ENCODE data around the gene TFF3. TPM values are rescaled to one million over a fixed set of nuclear protein-coding genes. Genes with fewer than 3 reads are reported as not detected.

The TFF3 gene
- total RNA-seq, 4 donors from 2014 or later: 0.64 to 4.7 (median 0.89) TPM

DNA sequence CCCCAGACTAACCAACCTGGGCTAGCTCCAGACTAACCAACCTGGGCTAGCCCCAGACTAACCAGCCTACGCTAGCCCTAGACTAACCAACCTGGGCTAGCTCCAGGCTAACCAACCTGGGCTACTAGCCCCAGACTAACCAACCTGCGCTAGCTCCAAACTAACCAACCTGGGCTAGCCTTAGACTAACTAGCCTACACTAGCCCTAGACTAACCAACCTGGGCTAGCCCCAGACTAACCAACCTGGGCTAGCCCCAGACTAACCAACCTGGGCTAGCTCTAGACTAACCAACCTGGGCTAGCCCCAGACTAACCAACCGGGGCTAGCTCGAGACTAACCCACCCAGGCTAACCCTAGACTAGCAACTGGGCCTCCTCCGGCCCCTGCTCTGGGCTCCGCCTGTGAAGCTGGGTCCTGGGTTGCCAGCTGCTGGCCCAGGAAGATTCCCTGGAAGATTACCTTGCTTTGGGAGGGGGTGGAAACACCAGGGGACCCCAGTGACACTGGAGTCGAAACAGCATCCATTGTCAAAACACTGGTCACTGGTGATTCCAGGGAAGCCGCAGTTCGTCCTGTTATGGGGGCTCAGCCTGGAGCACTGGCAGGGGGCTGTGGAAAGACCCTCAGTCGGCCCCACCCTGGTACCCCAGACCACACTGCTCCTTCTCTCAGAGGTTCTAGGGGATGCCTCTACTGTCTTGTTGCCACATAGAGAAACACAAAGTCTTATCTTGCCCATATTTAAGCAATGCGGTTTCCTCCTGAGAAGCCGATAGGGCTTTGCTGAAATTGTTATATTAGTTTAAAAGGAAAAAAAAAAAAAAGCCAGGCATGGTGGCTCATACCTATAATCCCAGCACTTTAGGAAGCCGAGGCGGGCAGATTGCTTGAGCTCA, 34.5 kb upstream of the TFF3 start:
- H3K27ac ChIP-seq: no peak overlapping the region
- TF ChIP-seq POLR2A (IDR thresholded peaks at IDR 0.05): no peak
- TF ChIP-seq, protein P1, sequence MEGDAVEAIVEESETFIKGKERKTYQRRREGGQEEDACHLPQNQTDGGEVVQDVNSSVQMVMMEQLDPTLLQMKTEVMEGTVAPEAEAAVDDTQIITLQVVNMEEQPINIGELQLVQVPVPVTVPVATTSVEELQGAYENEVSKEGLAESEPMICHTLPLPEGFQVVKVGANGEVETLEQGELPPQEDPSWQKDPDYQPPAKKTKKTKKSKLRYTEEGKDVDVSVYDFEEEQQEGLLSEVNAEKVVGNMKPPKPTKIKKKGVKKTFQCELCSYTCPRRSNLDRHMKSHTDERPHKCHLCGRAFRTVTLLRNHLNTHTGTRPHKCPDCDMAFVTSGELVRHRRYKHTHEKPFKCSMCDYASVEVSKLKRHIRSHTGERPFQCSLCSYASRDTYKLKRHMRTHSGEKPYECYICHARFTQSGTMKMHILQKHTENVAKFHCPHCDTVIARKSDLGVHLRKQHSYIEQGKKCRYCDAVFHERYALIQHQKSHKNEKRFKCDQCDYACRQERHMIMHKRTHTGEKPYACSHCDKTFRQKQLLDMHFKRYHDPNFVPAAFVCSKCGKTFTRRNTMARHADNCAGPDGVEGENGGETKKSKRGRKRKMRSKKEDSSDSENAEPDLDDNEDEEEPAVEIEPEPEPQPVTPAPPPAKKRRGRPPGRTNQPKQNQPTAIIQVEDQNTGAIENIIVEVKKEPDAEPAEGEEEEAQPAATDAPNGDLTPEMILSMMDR (IDR thresholded peaks at IDR 0.05 in 4 of 5, conservative IDR thresholded peaks at IDR 0.05 in 1 of 5): no peak
- no peaks in the 10 kb centered on the region for H3K4me1 ChIP-seq
- H3K4me3 ChIP-seq: no peak overlapping the region
- intact Hi-C loops (cut with DNase I; ENCODE audit: low total_unique reads) (no loop called here), in situ Hi-C loops (cut with MboI; ENCODE audit: low sequenced_read_pairs in 4 of 4) (loop anchor here in 1 of 4 donors (25.0 kb wide), 1 partner anchor 88 kb away; no protein-coding TSS in a partner anchor)
- ATAC-seq: no peak
- no peak for DNase-seq
- H3K36me3 ChIP-seq: no peaks in the 10 kb centered on the region
- H3K27me3 ChIP-seq: peaks cover 0 to 6% (median 4%) of the 10 kb centered on the region in 3 donors
- no peaks in the 10 kb centered on the region for H3K9me3 ChIP-seq

DNA sequence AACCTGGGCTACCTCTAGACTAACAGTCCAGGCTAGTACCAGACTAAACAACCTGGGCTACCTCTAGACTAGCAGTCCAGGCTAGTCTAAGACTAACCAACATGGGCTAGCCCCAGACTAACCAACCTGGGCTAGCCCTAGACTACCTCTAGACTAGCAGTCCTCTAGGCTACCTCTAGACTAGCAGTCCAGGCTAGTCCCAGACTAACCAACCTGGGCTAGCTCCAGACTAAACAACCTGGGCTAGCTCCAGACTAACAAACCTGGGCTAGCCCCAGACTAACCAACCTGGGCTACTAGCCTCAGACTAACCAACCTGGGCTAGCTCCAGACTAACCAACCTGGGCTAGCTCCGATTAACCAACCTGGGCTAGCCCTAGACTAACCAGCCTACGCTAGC, 33.6 kb upstream of the TFF3 start:
- ATAC-seq: no peak
- Histone ChIP-seq H3K4me1 (no peaks in the 10 kb centered on the region), H3K27ac (no peak overlapping the region), H3K36me3 (no peaks in the 10 kb centered on the region), H3K4me3 (no peak overlapping the region), H3K27me3 (peaks cover 0 to 6% (median 0%) of the 10 kb centered on the region in 3 donors), H3K9me3 (no peaks in the 10 kb centered on the region)
- in situ Hi-C loops (cut with MboI; ENCODE audit: low sequenced_read_pairs in 4 of 4) (loop anchor here in 1 of 4 donors (25.0 kb wide), 1 partner anchor 89 kb away; no protein-coding TSS in a partner anchor), intact Hi-C loops (cut with DNase I; ENCODE audit: low total_unique reads) (no loop called here)
- TF ChIP-seq, protein P1 (IDR thresholded peaks at IDR 0.05 in 4 of 5, conservative IDR thresholded peaks at IDR 0.05 in 1 of 5): no peak
- no peak for TF ChIP-seq POLR2A (IDR thresholded peaks at IDR 0.05)
- DNase-seq: no peak

DNA sequence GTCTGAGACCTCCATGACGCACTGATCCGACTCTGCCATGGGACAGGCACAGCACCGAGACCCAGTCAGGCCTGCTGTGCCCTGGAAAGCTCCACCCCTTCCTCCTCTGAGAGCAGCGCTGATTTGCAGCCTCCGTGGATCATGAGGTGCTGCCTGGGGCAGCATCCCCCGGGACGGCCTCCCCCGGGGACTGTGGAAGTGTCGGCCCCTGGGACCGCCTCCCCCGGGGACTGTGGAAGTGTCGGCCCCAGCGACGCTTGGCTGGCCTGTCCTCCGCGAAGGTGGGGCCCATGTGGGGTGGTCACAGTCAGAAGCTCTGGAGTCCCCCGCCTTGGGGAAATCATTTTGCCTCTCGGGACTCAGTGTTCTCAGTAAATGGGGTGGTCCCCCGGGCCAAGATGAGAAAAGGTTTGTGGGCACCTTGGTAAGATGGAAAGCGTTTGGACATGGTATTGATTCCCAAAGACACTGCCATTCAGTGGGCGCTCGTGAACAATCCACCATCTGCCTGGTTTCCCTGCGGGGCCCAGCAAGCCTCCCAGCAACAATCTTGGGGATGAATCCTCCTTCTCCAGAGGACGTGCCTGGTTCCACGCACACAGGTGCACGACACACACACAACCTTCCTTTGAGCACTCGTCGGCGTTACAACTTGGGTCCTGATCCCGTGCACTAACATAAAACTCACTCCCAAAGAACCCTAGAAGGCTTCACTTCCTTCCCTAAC, 32.6 kb upstream of the TFF3 start:
- DNase-seq (no peak), ATAC-seq (no peak)
- Histone ChIP-seq H3K9me3 (no peaks in the 10 kb centered on the region), H3K4me1 (no peaks in the 10 kb centered on the region), H3K27me3 (peaks cover 0 to 6% (median 0%) of the 10 kb centered on the region in 3 donors), H3K27ac (no peak overlapping the region), H3K4me3 (no peak overlapping the region), H3K36me3 (no peaks in the 10 kb centered on the region)
- no peak for TF ChIP-seq POLR2A (IDR thresholded peaks at IDR 0.05)
- TF ChIP-seq, protein P1 (IDR thresholded peaks at IDR 0.05 in 4 of 5, conservative IDR thresholded peaks at IDR 0.05 in 1 of 5): no peak
- intact Hi-C loops (cut with DNase I; ENCODE audit: low total_unique reads) (no loop called here), in situ Hi-C loops (cut with MboI; ENCODE audit: low sequenced_read_pairs in 4 of 4) (loop anchor here in 1 of 4 donors (25.0 kb wide), 1 partner anchor 90 kb away; no protein-coding TSS in a partner anchor)

DNA sequence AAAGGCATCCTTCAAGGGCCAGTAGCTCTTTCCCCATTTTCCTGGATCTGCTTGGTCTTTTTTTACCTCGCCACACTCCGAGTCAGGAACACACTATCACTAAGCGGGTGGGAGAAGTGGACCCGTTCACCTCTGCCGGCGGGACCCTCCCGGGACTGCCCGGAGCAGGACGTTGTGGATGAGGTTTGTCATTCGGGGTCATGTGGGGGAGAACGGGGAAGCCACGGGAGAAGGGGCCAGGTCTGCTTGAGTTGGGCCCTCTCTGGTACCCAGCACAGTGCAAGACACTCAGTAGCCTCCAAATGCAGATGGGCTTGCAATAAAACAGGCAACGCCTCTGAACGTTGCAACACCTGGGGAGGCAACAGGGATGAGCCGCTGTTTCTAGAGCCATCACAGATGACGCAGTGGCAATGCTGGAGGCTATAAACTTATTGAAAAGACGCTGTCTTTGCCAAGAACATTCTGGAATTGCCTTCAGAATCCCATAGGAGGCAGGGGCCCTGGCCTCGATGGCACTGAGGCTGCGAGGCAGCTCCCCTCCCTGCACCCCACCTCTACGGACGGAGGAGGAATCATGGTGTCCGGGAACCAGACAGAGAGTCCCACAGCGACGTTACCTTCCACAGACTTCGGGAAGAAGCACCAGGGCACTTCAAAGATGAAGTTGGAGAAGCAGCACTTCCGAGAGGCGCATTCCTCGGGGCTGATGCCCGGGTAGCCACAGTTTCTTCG, 31.8 kb upstream of the TFF3 start:
- no peaks in the 10 kb centered on the region for H3K4me1 ChIP-seq
- no peak overlapping the region for H3K4me3 ChIP-seq
- peaks cover 0 to 6% (median 0%) of the 10 kb centered on the region in 3 donors for H3K27me3 ChIP-seq
- ATAC-seq (no peak), DNase-seq (no peak)
- no peaks in the 10 kb centered on the region for H3K9me3 ChIP-seq
- H3K36me3 ChIP-seq: no peaks in the 10 kb centered on the region
- intact Hi-C loops (cut with DNase I; ENCODE audit: low total_unique reads): no loop called here
- TF ChIP-seq, protein P1 (IDR thresholded peaks at IDR 0.05 in 4 of 5, conservative IDR thresholded peaks at IDR 0.05 in 1 of 5): no peak
- TF ChIP-seq POLR2A (IDR thresholded peaks at IDR 0.05): no peak
- in situ Hi-C loops (cut with MboI; ENCODE audit: low sequenced_read_pairs in 4 of 4): loop anchor here in 1 of 4 donors (25.0 kb wide), 1 partner anchor 90 kb away; no protein-coding TSS in a partner anchor
- no peak overlapping the region for H3K27ac ChIP-seq
